OCI-LY7 (cell line): Measurements from ENCODE around the gene ACKR1. TPM values are rescaled to one million over a fixed set of nuclear protein-coding genes. Genes with fewer than 3 reads are reported as not detected.

Experiments used
- BruUV-seq: library from RNA; stranded (reverse); fragments of 400-500 nt; replicated peaks from 2 replicates; lab custom pipeline; 2021; lab: Mats Ljungman, UMichigan
- CTCF ChIA-PET: fragments of 300-600 bp; sonication (Branson Sonifier 250); formaldehyde crosslinking; loops from one replicate; lab custom pipeline; 2022; ENCODE audit warnings: antibody characterized with exemption; ENCODE audit not compliant: unreplicated experiment; lab: Charles Lee
- POLR2A ChIA-PET: fragments of 300-600 bp; sonication (Branson Sonifier 250); formaldehyde crosslinking; loops from one replicate; lab custom pipeline; 2022; ENCODE audit warnings: antibody characterized with exemption; lab: Charles Lee
- DNase-seq: peaks from one replicate; pipeline ENCODE4 v3.0.0-alpha.2; 2015; ENCODE audit warnings: low spot score
- H2AFZ ChIP-seq: fragments of 200-600 bp; sonication (generic), shearing (Covaris generic); 2 replicates; pipeline ENCODE4 v1.6.1; 2014; ENCODE audit warnings: mild to moderate bottlenecking, antibody characterized with exemption, low read length, moderate library complexity
- H3K27ac ChIP-seq: fragments of 200-600 bp; sonication (generic); 2 replicates; pipeline ENCODE4 v1.5.1; 2014; ENCODE audit warnings: mixed run types, low read depth, mild to moderate bottlenecking, moderate library complexity, low read length, inconsistent platforms; ENCODE audit not compliant: poor library complexity, severe bottlenecking
- H3K36me3 ChIP-seq: fragments of 200-600 bp; sonication (generic); 2 replicates; pipeline ENCODE4 v1.6.1; 2014; ENCODE audit warnings: mild to moderate bottlenecking, antibody characterized with exemption, low read length, moderate library complexity, mixed read lengths; ENCODE audit not compliant: insufficient read depth
- H3K4me1 ChIP-seq: fragments of 200-600 bp; sonication (generic); 2 replicates; pipeline ENCODE4 v1.5.1; 2014; ENCODE audit warnings: mild to moderate bottlenecking, low read length; ENCODE audit not compliant: insufficient read depth, poor library complexity, severe bottlenecking
- H3K4me2 ChIP-seq: fragments of 200-600 bp; sonication (generic); 2 replicates; pipeline ENCODE4 v1.6.1; 2014; ENCODE audit warnings: mild to moderate bottlenecking, low read length
- H3K4me3 ChIP-seq: fragments of 200-600 bp; sonication (generic); 2 replicates; pipeline ENCODE4 v1.5.1; 2014; ENCODE audit warnings: mild to moderate bottlenecking, low read depth, low read length; ENCODE audit not compliant: poor library complexity, severe bottlenecking
- H3K79me2 ChIP-seq: fragments of 200-600 bp; sonication (generic); 2 replicates; pipeline ENCODE4 v1.6.1; 2016; ENCODE audit warnings: low read depth, mild to moderate bottlenecking, low read length, moderate library complexity, mixed read lengths; ENCODE audit not compliant: insufficient read depth
- H3K9me2 ChIP-seq: fragments of 200-600 bp; sonication (generic); 2 replicates; pipeline ENCODE4 v1.6.1; 2016; ENCODE audit warnings: mild to moderate bottlenecking, low read length, mixed read lengths; ENCODE audit not compliant: insufficient read depth
- H3K9me3 ChIP-seq: fragments of 200-600 bp; sonication (generic); 2 replicates; pipeline ENCODE4 v1.6.1; 2014; ENCODE audit warnings: mild to moderate bottlenecking, mixed run types, low read length, mixed read lengths
- H4K20me1 ChIP-seq: fragments of 200-600 bp; sonication (generic); 2 replicates; pipeline ENCODE4 v1.6.1; 2014; ENCODE audit warnings: mild to moderate bottlenecking, antibody characterized with exemption, low read length, moderate library complexity, mixed read lengths; ENCODE audit not compliant: insufficient read depth
- CTCF ChIP-seq: fragments of 200-600 bp; sonication (generic); conservative IDR thresholded peaks from 2 replicates; pipeline ENCODE4 v1.5.1; 2014; ENCODE audit warnings: mild to moderate bottlenecking, antibody characterized with exemption, low read length, moderate library complexity, mixed read lengths
- EZH2phosphoT487 ChIP-seq: fragments of 200-600 bp; sonication (generic); IDR thresholded peaks from 2 replicates; pipeline ENCODE4 v1.6.1; 2018; ENCODE audit warnings: low read depth, borderline replicate concordance, mild to moderate bottlenecking, mixed run types, antibody characterized with exemption, low read length, moderate library complexity, mixed read lengths
- intact Hi-C: fragments of 100-400 bp; cut with micrococcal nuclease; formaldehyde crosslinking; loops from one replicate; pipeline ENCODE4 v1.10.0; 2022; ENCODE audit not compliant: unreplicated experiment
- total RNA-seq, 2 experiments: library from RNA; depleted of rRNA in 1 of 2; stranded (reverse); fragments of >200 nt in 1 of 2; shearing (Covaris generic) in 1 of 2; gene quantifications; 2 replicates each; pipeline ENCODE4 v1.2.3, GENCODE V29; 2014 to 2022

ACKR1 gene
- total RNA-seq, 2 experiments from 2014 or later: not detected

GRCh38 chr1:159203610-159204009 is 1.1 kb upstream of the ACKR1 start:
- intact Hi-C loops: no loop called here
- CTCF ChIA-PET: no interaction called here

GRCh38 chr1:159205225-159205624 is 550 bp downstream of the ACKR1 start:
- Histone ChIP-seq H3K9me2 (no peaks in the 10 kb centered on the region), H3K79me2 (no peaks in the 10 kb centered on the region), H2AFZ (no peak overlapping the region), H4K20me1 (no peaks in the 10 kb centered on the region), H3K4me2 (no peak overlapping the region), H3K4me1 (no peaks in the 10 kb centered on the region), H3K9me3 (no peaks in the 10 kb centered on the region), H3K4me3 (no peak overlapping the region), H3K36me3 (no peaks in the 10 kb centered on the region), H3K27ac (no peak overlapping the region)
- BruUV-seq: no TSS peak
- POLR2A ChIA-PET: no interaction called here
- DNase-seq: no peak
- no peak for TF ChIP-seq EZH2phosphoT487
- no peak for TF ChIP-seq CTCF
- intact Hi-C loops: no loop called here
- CTCF ChIA-PET: no interaction called here

More at GRCh38 chr1:159203610-159204009, 1.1 kb upstream of the ACKR1 start:
- Histone ChIP-seq H3K9me2 (no peaks in the 10 kb centered on the region), H3K4me3 (no peak overlapping the region), H3K9me3 (no peaks in the 10 kb centered on the region), H3K79me2 (no peaks in the 10 kb centered on the region), H3K36me3 (no peaks in the 10 kb centered on the region), H2AFZ (no peak overlapping the region), H3K4me2 (no peak overlapping the region), H3K4me1 (no peaks in the 10 kb centered on the region), H4K20me1 (no peaks in the 10 kb centered on the region), H3K27ac (no peak overlapping the region)
- no peak for DNase-seq
- TF ChIP-seq CTCF (no peak), EZH2phosphoT487 (no peak)
- BruUV-seq: no TSS peak
- POLR2A ChIA-PET: no interaction called here

- Histone ChIP-seq H3K9me3 (no peaks in the 10 kb centered on the region), H3K79me2 (no peaks in the 10 kb centered on the region), H3K4me3 (no peak overlapping the region), H3K27ac (no peak overlapping the region), H3K9me2 (no peaks in the 10 kb centered on the region), H3K4me1 (no peaks in the 10 kb centered on the region), H2AFZ (no peak overlapping the region), H4K20me1 (no peaks in the 10 kb centered on the region), H3K36me3 (no peaks in the 10 kb centered on the region), H3K4me2 (no peak overlapping the region)
- POLR2A ChIA-PET: no interaction called here
- no peak for DNase-seq
- no TSS peak for BruUV-seq
- TF ChIP-seq EZH2phosphoT487 (no peak), CTCF (no peak)
- CTCF ChIA-PET: no interaction called here
- intact Hi-C loops: no loop called here
Observed at GRCh38 chr1:159206110-159206509, 1.4 kb downstream of the ACKR1 start.
